Kidney epithelial cell (primary cell): ENCODE measurements around the gene IER3. TPM values are rescaled to one million over a fixed set of nuclear protein-coding genes. Genes with fewer than 3 reads are reported as not detected.

ENCODE experiments used
- DNase-seq: peaks from one replicate; pipeline ENCODE4 v3.0.0-alpha.2; 2010; ENCODE audit warnings: low read depth
- H3K27me3 ChIP-seq: 2 replicates; pipeline ENCODE4 v1.6.0; 2011; ENCODE audit warnings: low read length; ENCODE audit not compliant: control insufficient read depth, insufficient read depth
- H3K36me3 ChIP-seq: 2 replicates; pipeline ENCODE4 v1.5.1; 2011; ENCODE audit warnings: low read length; ENCODE audit not compliant: control insufficient read depth, insufficient read depth
- H3K4me3 ChIP-seq: 2 replicates; pipeline ENCODE4 v1.5.1; 2011; ENCODE audit warnings: low read depth, mild to moderate bottlenecking, control low read depth, low read length
- total RNA-seq: library from RNA; depleted of rRNA; stranded (reverse); fragments of >200 nt; gene quantifications from 2 replicates; pipeline ENCODE4 v1.2.3, GENCODE V29; 2015
- TF ChIP-seq, protein P1 (sequence below): IDR thresholded peaks from 2 replicates; pipeline ENCODE4 v1.5.1; 2011; ENCODE audit warnings: mild to moderate bottlenecking, moderate library complexity, low read length, control low read depth, inconsistent platforms; ENCODE audit not compliant: insufficient read depth, poor library complexity, severe bottlenecking

Gene IER3
- total RNA-seq, 1 donor from 2014 or later: 229 TPM

DNA sequence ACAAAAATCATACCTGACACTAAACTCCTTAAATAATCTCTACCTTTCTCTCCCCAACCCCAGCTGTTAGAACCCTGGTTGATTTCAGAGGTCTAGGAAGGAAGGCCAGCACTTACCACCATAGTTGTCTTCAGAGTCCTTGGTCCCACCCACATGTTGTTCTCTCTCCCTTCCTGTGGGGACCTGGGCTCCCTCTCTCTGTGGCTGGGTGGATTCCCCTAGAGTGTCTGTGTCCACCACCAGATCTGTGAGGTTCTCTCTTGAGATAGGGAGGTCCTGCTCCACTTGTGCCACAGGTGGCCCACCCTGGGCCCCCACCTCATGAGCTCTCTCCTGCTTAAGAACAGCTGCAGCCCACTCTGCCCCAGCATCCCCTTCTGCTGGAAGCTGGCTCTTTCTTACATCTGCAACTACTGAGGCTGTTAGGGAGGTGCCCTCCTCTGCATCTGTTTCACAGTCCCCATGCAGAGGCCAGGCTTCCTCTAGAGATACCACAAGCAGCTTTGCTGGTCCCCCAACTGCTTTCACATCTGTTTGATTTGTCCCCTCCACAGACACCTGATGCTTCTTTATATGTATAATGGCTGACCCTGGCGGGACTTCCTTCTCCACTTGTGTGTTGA is 32.5 kb downstream of the IER3 start:
- no peaks in the 10 kb centered on the region for H3K27me3 ChIP-seq
- no peaks in the 10 kb centered on the region for H3K36me3 ChIP-seq
- no peak for DNase-seq
- no peak overlapping the region for H3K4me3 ChIP-seq
- TF ChIP-seq, protein P1, sequence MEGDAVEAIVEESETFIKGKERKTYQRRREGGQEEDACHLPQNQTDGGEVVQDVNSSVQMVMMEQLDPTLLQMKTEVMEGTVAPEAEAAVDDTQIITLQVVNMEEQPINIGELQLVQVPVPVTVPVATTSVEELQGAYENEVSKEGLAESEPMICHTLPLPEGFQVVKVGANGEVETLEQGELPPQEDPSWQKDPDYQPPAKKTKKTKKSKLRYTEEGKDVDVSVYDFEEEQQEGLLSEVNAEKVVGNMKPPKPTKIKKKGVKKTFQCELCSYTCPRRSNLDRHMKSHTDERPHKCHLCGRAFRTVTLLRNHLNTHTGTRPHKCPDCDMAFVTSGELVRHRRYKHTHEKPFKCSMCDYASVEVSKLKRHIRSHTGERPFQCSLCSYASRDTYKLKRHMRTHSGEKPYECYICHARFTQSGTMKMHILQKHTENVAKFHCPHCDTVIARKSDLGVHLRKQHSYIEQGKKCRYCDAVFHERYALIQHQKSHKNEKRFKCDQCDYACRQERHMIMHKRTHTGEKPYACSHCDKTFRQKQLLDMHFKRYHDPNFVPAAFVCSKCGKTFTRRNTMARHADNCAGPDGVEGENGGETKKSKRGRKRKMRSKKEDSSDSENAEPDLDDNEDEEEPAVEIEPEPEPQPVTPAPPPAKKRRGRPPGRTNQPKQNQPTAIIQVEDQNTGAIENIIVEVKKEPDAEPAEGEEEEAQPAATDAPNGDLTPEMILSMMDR: no peak

GRCh38 chr6:30709101-30709868 is 35.1 kb downstream of the IER3 start:
- no peaks in the 10 kb centered on the region for H3K36me3 ChIP-seq
- no peaks in the 10 kb centered on the region for H3K27me3 ChIP-seq
- TF ChIP-seq, protein P1: no peak
- no peak for DNase-seq
- no peak overlapping the region for H3K4me3 ChIP-seq

DNA sequence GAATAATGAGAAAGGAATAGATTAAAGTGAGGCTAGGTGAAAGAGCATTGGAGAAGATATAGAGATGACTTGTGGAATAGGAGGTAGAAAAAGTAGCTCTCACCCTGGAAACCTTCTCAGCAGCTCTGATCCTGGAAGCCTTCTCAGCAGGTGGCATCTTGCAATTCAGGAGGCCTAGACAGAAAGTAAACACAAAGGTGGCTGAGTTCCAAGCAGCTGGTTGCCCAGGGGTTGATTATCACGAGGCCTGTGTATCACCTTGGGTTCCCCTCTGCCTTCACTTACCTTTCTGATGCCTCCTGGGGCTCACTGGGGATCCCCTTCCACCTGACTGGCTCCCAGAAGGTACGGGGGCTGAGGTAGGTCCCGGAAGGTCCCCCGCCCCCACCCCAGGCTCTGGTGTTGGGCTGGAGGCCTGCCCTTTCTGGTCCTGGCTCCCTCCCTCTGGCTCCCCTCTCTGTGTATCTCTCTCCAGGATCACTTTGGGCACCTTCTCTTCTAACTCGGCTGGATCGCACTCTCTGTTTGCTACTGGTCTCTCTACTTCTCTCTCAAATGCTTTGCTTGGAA is 37.0 kb downstream of the IER3 start:
- peaks cover 3% of the 10 kb centered on the region for H3K36me3 ChIP-seq
- no peak for DNase-seq
- no peaks in the 10 kb centered on the region for H3K27me3 ChIP-seq

GRCh38 chr6:30705620-30706019 is 38.7 kb downstream of the IER3 start:
- Histone ChIP-seq H3K36me3 (peaks cover 3% of the 10 kb centered on the region), H3K4me3 (no peak overlapping the region), H3K27me3 (no peaks in the 10 kb centered on the region)
- no peak for DNase-seq
- TF ChIP-seq, protein P1: no peak

More for the DNA sequence above, 37.0 kb downstream of the IER3 start:
- TF ChIP-seq, protein P1: no peak
- H3K4me3 ChIP-seq: no peak overlapping the region

DNA sequence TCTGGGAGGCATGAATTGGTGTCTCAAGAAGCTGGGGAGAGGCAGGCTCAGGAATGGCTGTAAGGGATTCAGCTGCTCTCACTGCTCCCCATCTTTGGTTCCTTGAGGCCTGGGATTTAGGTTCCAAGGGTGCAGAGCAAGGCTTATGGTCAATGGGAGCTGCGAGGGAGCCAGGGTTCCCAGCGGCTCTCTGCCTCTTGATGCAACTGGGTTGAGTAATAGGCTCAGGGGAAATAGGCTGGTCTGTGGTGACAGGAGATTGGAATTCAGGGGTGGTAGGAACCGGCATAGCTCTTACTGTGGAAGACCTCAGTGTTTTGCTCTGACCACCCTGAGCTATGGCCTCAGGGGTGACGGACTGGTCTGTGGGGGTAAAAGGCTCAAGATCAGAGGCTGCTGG is 40.5 kb downstream of the IER3 start:
- H3K4me3 ChIP-seq: no peak overlapping the region
- TF ChIP-seq, protein P1: no peak
- H3K27me3 ChIP-seq: no peaks in the 10 kb centered on the region
- no peak for DNase-seq
- H3K36me3 ChIP-seq: peaks cover 3% of the 10 kb centered on the region
